Peyer's patch (tissue), 4 donors: ENCODE measurements around the gene NTNG1. TPM values are rescaled to one million over a fixed set of nuclear protein-coding genes. Genes with fewer than 3 reads are reported as not detected.

Source experiments
- DNase-seq, 3 donors: peaks; one replicate each; pipeline ENCODE4 v3.0.0-alpha.2; 2017 to 2019
- H3K27ac ChIP-seq, 4 donors: fragments of 200-600 bp; sonication (generic); one replicate each; pipeline ENCODE4 v1.5.1; 2016 to 2019
- H3K27me3 ChIP-seq, 2 donors: fragments of 200-600 bp; sonication (generic); one replicate each; pipeline ENCODE4 v1.5.1; 2019
- H3K36me3 ChIP-seq, 3 donors: fragments of 200-600 bp; sonication (generic); one replicate each; pipeline ENCODE4 v1.5.1; 2016 to 2019
- H3K4me1 ChIP-seq, 4 donors: fragments of 200-600 bp; sonication (generic); one replicate each; pipeline ENCODE4 v1.5.1; 2016 to 2019
- H3K4me3 ChIP-seq, 4 donors: fragments of 200-600 bp; sonication (generic); 1 replicate in 3 of 4; 2 replicates in 1 of 4; pipeline ENCODE4 v1.5.1; 2016 to 2019; ENCODE audit warnings: mild to moderate bottlenecking in 1 of 4
- H3K9me3 ChIP-seq, 4 donors: fragments of 200-600 bp; sonication (generic); one replicate each; pipeline ENCODE4 v1.5.1; 2016 to 2019; ENCODE audit warnings: mild to moderate bottlenecking in 1 of 4
- CTCF ChIP-seq, 6 experiments: fragments of 450-650 bp in 4 of 6; fragments of 200-600 bp in 2 of 6; sonication (generic) in 1 of 6; IDR thresholded peaks; one replicate each; pipeline ENCODE4 v1.5.1; 2017 to 2019; ENCODE audit warnings: antibody characterized with exemption in 6 of 6, mild to moderate bottlenecking in 3 of 6, moderate library complexity in 1 of 6
- POLR2A ChIP-seq, 2 donors: fragments of 450-650 bp; IDR thresholded peaks; one replicate each; pipeline ENCODE4 v1.5.1; 2017; ENCODE audit warnings: antibody characterized with exemption in 2 of 2, mild to moderate bottlenecking in 2 of 2, moderate library complexity in 2 of 2
- total RNA-seq, 4 donors: library from RNA; depleted of rRNA; stranded (reverse); fragments of >200 nt; gene quantifications; one replicate each; pipeline ENCODE4 v1.1.0, GENCODE V29; 2016

Gene NTNG1
- total RNA-seq, 4 donors from 2014 or later = 17.3 TPM; not detected in 3

- no peaks in the 10 kb centered on the region for H3K27me3 ChIP-seq
- no peaks in the 10 kb centered on the region for H3K36me3 ChIP-seq
- DNase-seq = no peak
- no peaks in the 10 kb centered on the region for H3K4me1 ChIP-seq
- H3K4me3 ChIP-seq = no peak overlapping the region
- TF ChIP-seq POLR2A (IDR thresholded peaks at IDR 0.05) (no peak), CTCF (IDR thresholded peaks at IDR 0.05) (no peak)
- H3K27ac ChIP-seq = no peak overlapping the region
- H3K9me3 ChIP-seq = no peaks in the 10 kb centered on the region
Observed at GRCh38 chr1:107419003-107419402, 278.2 kb downstream of the NTNG1 start.

GRCh38 chr1:107422901-107423300 lies 282.1 kb downstream of the NTNG1 start:
- Histone ChIP-seq H3K4me1 (no peaks in the 10 kb centered on the region), H3K36me3 (no peaks in the 10 kb centered on the region), H3K27me3 (no peaks in the 10 kb centered on the region), H3K4me3 (no peak overlapping the region), H3K9me3 (no peaks in the 10 kb centered on the region), H3K27ac (no peak overlapping the region)
- no peak for DNase-seq
- TF ChIP-seq CTCF (IDR thresholded peaks at IDR 0.05) (no peak), POLR2A (IDR thresholded peaks at IDR 0.05) (no peak)

GRCh38 chr1:107430540-107431228 lies 289.8 kb downstream of the NTNG1 start:
- H3K4me3 ChIP-seq = no peak overlapping the region
- DNase-seq = peak in 2 of 3 donors; percentile 33 to 85
- no peaks in the 10 kb centered on the region for H3K27me3 ChIP-seq
- no peaks in the 10 kb centered on the region for H3K9me3 ChIP-seq
- no peaks in the 10 kb centered on the region for H3K36me3 ChIP-seq
- TF ChIP-seq POLR2A (IDR thresholded peaks at IDR 0.05) = no peak
- peak in 5 of 6 experiments; percentile 20 to 80 (median 73) for TF ChIP-seq CTCF (IDR thresholded peaks at IDR 0.05)
- H3K4me1 ChIP-seq = peaks cover 0 to 3% (median 0%) of the 10 kb centered on the region in 4 donors
- H3K27ac ChIP-seq = no peak overlapping the region

- Histone ChIP-seq H3K4me3 (no peak overlapping the region), H3K4me1 (peaks cover 0 to 3% (median 0%) of the 10 kb centered on the region in 4 donors), H3K27ac (no peak overlapping the region), H3K36me3 (no peaks in the 10 kb centered on the region), H3K9me3 (no peaks in the 10 kb centered on the region), H3K27me3 (no peaks in the 10 kb centered on the region)
- TF ChIP-seq CTCF (IDR thresholded peaks at IDR 0.05) (no peak), POLR2A (IDR thresholded peaks at IDR 0.05) (no peak)
- no peak for DNase-seq
Observed at GRCh38 chr1:107432108-107432507, 291.3 kb downstream of the NTNG1 start.

GRCh38 chr1:107433068-107433467 lies 292.2 kb downstream of the NTNG1 start:
- TF ChIP-seq POLR2A (IDR thresholded peaks at IDR 0.05) = no peak
- TF ChIP-seq CTCF (IDR thresholded peaks at IDR 0.05) = no peak

More at GRCh38 chr1:107433068-107433467, 292.2 kb downstream of the NTNG1 start:
- no peaks in the 10 kb centered on the region for H3K27me3 ChIP-seq
- no peaks in the 10 kb centered on the region for H3K36me3 ChIP-seq
- H3K9me3 ChIP-seq = no peaks in the 10 kb centered on the region
- H3K4me3 ChIP-seq = no peak overlapping the region
- peaks cover 0 to 3% (median 0%) of the 10 kb centered on the region in 4 donors for H3K4me1 ChIP-seq
- no peak for DNase-seq
- no peak overlapping the region for H3K27ac ChIP-seq
